Measurements from ENCODE around the gene MTF2.
"Not testable (repeated sequence)": the region's sequence is repeated elsewhere in the genome, so short reads cannot be mapped to it uniquely, and the experiment has no call there.

MTF2 gene

GRCh38 chr1:93078986-93079654, at the start of gene MTF2:
TSS of gene MTF2 (plus strand) at chr1:93079283. CDS start at chr1:93079527, 244 bp downstream.
- DNase-seq (ENCODE audit: low spot score): peak; percentile 85

- no peak for DNase-seq (ENCODE audit: low spot score)
Measured at GRCh38 chr1:93029317-93029716, 49.8 kb upstream of the MTF2 start.

DNA sequence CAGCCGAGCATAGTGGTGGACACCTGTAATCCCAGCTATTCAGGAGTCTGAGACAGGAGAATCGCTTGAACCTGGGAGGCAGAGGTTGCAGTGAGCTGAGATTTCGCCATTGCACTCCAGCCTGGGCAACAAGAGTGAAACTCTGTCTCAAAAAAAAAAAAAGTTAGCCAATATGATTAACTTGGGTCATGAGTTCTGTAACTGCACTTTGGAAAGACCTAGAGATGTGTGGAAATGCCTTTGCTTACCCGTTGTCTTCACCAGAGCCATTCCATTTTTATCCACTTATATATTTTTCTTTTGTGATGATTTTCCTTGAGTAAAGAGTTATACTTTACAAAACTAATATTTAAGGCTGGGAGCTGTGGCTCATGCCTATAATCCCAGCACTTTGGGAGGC, 48.9 kb upstream of the MTF2 start:
- not testable (repeated sequence) for DNase-seq (ENCODE audit: low spot score)

DNA sequence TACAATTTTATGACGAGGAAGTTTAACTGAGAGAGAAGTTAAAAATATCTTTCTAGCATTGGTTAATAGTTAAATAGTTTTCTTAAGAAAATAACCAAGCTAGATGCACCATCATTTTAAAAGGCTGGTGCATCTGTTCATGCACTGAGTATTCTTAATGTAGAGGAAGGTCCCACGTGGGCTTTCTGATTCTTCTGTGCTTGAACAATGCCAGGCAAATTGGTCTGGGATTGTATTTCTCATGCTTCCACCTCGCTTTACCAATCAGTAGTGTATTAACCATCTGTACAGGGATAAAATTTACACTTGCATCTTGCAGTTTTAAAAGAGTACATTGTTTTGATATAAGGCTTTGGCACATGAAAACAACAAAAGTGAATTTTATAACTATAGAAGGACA, 47.4 kb upstream of the MTF2 start:
- DNase-seq (ENCODE audit: low spot score): no peak

- DNase-seq (ENCODE audit: low spot score): no peak
Measured at GRCh38 chr1:93033029-93033428, 46.1 kb upstream of the MTF2 start.

- DNase-seq (ENCODE audit: low spot score): peak; percentile 7
Measured at GRCh38 chr1:93033785-93034184, 45.3 kb upstream of the MTF2 start.

DNA sequence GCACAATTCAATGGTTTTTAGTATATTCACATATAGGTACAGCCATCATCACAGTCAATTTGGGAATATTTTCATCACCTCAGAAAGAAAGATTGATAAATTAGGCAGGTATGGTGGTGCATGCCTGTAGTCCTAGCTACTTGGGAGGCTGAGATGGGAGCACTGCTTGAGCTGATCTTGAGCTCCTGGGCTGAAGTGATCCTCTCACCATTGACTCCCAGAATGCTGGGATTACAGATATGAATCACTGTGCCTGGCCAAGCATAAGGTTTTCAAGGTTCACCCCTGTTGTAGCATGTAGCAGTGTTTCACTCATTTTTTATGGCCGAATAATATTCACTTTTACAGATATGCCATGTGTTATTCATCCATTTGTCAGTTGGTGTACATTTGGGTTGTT, 44.7 kb upstream of the MTF2 start:
- no peak for DNase-seq (ENCODE audit: low spot score)

GRCh38 chr1:93036672-93037071, 42.4 kb upstream of the MTF2 start:
- no peak for DNase-seq (ENCODE audit: low spot score)

DNA sequence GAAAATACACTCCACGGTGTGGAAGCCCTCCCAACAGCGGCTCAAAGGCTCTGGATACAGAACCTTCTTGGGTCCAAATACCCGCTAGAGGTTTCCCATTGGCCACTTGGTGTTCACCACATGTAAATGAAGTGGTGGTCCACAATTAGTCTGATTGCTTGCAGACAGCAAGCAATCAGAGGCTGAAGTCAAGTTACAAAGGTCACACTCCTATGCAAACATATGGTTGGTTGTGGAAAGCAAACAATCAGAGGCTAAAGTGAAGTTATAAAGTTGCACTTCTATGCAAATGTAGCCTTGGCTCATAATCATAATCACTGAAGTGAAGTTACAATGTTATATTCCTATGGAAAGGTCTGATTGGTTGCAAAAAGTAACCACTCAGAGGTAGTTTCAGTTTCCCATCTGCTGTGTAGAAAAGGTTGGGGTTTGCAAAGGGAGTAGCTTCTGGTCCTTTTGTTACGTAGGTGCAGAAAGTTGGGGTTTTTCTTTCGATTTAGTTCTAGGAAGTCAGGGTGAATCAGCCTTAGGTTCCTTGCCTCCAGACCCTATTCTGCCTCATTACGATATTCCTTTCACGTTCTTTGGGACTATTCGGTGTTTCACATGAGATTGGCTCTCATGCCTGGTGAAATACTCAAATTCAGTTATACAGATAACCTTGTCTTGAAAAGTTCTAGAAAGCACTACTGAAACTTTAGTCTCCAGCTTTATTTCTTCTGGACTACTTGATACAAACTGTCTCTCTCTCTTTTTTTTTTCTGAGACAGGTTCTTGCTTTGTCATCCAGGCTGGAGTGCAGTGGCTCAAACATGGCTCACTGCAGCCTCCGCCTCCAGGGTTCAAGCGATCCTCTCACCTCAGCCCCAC, 36.7 kb upstream of the MTF2 start:
- no peak for DNase-seq (ENCODE audit: low spot score)

- no peak for DNase-seq (ENCODE audit: low spot score)
Measured at GRCh38 chr1:93043057-93043557, 36.0 kb upstream of the MTF2 start.

DNA sequence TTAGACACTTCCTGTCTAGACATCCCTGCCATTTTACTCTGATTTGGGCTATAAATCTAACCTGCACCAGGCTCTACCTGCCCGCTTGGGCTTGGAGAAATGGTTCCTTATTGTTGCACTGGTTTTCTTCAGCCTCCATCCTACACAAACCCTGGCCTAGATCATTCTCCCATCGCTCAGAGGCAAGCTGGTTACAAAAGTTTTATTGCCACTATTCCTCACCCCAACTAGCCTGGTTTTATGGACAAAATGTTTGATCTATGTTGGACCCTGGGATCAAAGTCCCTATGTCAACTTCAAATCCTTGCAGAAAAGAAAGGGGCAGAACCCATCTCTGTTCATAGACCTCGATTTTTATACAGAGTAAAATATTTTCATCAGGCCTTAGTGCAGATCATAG, 31.5 kb upstream of the MTF2 start:
- no peak for DNase-seq (ENCODE audit: low spot score)

DNA sequence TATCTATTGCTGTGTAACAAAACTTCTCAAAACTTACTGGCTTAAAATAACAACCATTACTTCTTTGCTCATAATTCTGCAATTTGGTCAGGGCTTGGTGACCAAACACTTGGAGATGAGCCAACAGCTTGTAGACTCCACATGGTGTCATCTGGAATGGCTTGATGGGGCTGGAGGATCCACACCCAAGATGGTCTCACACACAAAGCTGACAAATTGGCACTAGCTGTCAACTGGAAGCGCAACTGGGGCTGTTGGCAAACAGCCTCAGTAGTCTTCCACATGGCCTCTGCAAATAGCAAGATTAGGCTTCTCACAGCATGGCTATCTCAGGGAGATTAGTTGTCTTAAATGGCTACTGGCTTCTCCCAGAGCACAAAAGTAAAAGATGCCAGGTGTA, 27.1 kb upstream of the MTF2 start:
- peak; percentile 79 for DNase-seq (ENCODE audit: low spot score)

DNA sequence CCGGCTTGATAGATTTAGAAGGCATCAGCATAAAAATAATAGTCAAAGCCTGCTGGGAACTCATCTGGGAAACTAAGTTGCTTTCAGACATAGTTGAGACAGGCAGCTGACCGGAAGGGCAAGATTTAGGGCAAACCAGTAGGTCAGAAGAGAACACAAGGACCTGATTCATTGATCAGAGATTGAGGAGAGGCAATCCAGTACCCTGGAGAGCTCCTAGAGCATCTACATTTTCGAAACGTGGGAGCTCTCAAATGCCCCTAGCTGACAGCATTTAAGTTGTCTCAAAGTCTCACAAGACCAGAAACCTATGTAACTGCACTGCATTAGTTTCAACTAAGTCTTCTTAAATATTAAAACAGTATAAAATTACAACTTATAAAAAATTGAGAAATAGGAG, 22.9 kb upstream of the MTF2 start:
- DNase-seq (ENCODE audit: low spot score): peak; percentile 15

- no peak for DNase-seq (ENCODE audit: low spot score)
Measured at GRCh38 chr1:93056649-93057048, 22.4 kb upstream of the MTF2 start.

DNA sequence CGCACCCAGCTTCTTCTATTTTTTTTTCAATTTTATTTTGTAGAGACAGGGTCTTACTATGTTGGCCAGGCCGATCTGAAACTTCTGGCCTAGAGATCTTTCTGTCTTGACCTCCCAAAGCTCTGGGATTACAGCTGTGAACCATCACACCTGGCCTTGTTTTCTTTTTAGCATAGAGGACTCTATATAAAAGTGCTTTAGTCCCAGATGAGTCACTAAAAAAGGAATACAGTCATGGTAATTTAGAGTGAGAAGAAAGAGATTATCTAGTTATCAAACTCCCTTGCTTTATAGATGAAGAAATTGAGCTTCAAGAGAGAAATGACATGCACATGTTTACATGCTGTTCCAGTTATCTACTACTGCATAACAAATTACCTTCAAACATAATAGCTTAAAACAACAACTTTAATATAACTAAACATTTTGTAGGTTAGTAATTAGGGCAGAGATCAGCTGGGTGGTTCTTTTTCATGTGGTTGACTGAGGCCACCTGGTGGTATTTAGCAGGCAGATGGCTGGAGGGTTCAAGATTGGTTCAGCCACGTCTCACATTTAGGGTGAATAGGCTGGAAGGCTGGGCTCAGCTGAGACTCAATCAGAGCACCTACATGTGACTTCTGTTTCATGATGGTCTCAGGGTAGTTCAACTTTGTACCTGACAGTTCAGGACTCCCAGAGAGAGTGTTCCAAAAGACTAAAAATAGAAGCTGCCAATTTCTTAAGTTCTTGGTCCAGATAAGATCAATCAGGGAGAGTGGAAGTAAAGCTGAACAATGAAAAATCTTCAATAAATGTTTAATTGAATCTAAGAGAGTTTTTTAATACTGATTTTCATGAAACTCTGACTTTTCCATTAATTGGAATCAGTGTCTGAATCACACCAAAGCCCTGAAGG, 16.9 kb upstream of the MTF2 start:
- DNase-seq (ENCODE audit: low spot score): peak; percentile 57

DNA sequence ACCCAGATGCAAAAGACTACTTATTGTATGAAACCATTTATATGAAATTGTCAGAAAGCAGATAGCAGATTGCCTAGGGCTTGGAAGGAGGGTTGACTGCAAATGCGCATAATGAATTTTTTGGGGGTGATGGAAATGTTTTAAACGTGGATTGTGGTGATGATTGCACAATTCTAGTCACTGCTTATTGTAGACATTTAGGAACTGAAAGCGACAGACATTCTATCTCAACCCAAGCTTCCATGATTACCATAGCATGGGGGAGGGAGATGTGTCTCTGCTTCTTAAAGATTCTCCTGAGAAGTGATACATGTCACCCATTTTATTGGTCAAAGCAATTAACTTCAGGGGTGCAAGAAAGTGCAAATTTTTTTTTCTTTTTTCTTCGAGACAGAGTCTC, 2.8 kb upstream of the MTF2 start:
- no peak for DNase-seq (ENCODE audit: low spot score)

DNA sequence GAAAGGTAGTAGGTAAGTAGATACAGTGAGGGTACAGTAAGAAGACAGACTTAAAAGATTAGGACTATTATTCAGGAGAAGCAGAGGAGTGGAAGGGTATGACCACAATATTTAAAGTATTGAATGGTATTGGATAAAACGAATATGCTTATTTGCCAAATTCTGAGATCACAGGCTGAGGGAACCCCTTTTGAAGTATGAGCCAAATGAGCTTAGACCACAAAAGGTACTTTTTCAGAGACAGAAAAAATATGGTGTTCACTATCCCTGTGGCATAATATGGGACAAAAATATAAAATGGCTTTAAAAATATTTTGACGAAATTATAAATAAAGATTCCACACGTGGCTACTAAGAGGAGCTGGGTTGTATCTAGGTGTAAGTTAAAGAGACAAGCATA, 880 bp upstream of the MTF2 start:
- DNase-seq (ENCODE audit: low spot score): no peak

DNA sequence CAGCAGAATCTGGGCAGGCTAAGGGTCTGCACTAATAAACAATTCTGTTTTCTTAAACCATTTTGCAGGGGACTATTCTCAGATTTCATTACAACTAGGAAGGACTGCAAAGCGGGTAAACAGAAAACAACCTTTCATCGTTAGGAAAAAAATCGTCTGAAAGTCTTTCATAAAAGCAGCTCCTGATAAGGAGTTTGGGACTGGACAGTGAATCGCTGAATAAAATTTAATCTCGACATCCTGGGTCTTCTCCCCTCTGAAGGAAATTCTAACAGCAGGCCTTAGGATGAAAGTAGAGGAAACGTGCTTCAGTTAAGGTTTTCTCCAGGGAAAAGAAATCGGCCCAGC, 471 bp upstream of the MTF2 start:
- no peak for DNase-seq (ENCODE audit: low spot score)

DNA sequence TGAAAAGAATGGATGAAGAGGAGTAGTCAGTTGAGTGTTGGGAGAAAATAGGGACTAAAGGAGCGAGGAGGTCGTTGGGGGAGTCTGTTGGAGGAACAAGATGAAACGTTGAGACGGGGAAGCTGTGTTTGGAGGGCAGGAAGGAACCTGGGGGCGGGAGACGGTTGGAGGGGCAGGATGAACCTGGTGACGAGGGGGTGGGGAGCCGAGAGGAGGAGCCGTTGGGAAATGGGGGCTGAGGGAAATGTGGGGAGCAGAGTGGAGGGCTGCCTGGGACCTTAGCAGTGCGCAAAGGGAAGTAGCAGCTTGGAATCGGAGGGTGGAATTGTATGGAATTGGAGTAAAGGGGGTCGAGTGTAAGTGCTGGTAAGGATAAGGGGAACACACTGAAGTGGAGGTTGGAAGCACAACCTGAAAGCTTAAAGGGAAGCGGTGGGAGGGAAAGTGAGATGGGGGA, 630 bp downstream of the MTF2 start:
- DNase-seq (ENCODE audit: low spot score): peak; percentile 9

- peak; percentile 71 for DNase-seq (ENCODE audit: low spot score)
Measured at GRCh38 chr1:93080179-93080823, 1.2 kb downstream of the MTF2 start.

- no peak for DNase-seq (ENCODE audit: low spot score)
Measured at GRCh38 chr1:93081716-93082115, 2.6 kb downstream of the MTF2 start.

GRCh38 chr1:93082313-93082712, 3.2 kb downstream of the MTF2 start:
- no peak for DNase-seq (ENCODE audit: low spot score)

All from hematopoietic multipotent progenitor cell treated with erythropoietin and hydrocortisone succinate and interleukin-3 and kit ligand, for 17 days (in vitro differentiated cells).